Coronary artery (tissue), 2 donors: ENCODE measurements around the gene MED25.

Source experiments
- DNase-seq: peaks from one replicate; pipeline ENCODE4 v3.0.0-alpha.2; 2017; ENCODE audit warnings: low spot score
- H3K27ac ChIP-seq, 2 donors: fragments of 200-600 bp; sonication (generic); one replicate each; pipeline ENCODE4 v1.5.1; 2016 to 2019
- H3K4me3 ChIP-seq: fragments of 200-600 bp; sonication (generic); 2 replicates; pipeline ENCODE4 v1.5.1; 2016; ENCODE audit warnings: mild to moderate bottlenecking, moderate library complexity
- TF ChIP-seq, protein P1 (sequence below): fragments of 200-600 bp; sonication (generic); IDR thresholded peaks from one replicate; pipeline ENCODE4 v1.5.1; 2019; ENCODE audit warnings: antibody characterized with exemption

Gene MED25

DNA sequence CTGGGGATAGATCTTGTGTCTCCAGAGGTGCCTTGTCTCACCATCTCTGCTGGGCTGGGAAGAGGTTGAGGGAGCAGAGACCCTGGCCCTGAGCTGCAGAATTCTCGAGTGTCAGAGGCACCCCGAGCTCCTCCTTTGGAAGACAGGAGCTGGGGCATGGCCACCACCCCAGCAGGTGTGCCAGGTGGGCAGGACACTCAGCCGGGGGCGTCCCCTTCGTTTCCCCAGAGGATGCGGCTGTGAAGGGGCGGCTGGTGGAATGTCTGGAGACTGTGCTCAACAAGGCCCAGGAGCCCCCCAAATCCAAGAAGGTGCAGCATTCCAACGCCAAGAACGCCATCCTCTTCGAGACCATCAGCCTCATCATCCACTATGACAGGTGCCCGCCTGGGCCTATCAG, 19.5 kb upstream of the MED25 start:
- Histone ChIP-seq H3K27ac (no peak overlapping the region), H3K4me3 (no peak overlapping the region)
- no peak for DNase-seq
- TF ChIP-seq, protein P1, sequence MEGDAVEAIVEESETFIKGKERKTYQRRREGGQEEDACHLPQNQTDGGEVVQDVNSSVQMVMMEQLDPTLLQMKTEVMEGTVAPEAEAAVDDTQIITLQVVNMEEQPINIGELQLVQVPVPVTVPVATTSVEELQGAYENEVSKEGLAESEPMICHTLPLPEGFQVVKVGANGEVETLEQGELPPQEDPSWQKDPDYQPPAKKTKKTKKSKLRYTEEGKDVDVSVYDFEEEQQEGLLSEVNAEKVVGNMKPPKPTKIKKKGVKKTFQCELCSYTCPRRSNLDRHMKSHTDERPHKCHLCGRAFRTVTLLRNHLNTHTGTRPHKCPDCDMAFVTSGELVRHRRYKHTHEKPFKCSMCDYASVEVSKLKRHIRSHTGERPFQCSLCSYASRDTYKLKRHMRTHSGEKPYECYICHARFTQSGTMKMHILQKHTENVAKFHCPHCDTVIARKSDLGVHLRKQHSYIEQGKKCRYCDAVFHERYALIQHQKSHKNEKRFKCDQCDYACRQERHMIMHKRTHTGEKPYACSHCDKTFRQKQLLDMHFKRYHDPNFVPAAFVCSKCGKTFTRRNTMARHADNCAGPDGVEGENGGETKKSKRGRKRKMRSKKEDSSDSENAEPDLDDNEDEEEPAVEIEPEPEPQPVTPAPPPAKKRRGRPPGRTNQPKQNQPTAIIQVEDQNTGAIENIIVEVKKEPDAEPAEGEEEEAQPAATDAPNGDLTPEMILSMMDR, result no peak

DNA sequence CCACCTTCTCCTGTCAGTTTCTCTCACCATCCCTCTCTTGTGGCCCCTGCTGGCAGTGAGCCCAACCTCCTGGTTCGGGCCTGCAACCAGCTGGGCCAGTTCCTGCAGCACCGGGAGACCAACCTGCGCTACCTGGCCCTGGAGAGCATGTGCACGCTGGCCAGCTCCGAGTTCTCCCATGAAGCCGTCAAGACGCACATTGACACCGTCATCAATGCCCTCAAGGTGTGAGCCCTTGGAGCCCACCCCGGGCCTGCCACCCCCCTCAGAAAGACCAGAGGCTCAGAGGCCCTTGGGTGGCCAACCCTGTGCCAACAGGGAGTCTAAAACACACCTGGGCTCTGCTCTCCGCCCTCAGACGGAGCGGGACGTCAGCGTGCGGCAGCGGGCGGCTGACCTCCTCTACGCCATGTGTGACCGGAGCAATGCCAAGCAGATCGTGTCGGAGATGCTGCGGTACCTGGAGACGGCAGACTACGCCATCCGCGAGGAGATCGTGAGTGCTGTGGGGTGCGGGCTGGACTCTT, 18.8 kb upstream of the MED25 start:
- TF ChIP-seq, protein P1, result no peak
- no peak overlapping the region for H3K4me3 ChIP-seq
- no peak overlapping the region for H3K27ac ChIP-seq
- DNase-seq, result no peak

DNA sequence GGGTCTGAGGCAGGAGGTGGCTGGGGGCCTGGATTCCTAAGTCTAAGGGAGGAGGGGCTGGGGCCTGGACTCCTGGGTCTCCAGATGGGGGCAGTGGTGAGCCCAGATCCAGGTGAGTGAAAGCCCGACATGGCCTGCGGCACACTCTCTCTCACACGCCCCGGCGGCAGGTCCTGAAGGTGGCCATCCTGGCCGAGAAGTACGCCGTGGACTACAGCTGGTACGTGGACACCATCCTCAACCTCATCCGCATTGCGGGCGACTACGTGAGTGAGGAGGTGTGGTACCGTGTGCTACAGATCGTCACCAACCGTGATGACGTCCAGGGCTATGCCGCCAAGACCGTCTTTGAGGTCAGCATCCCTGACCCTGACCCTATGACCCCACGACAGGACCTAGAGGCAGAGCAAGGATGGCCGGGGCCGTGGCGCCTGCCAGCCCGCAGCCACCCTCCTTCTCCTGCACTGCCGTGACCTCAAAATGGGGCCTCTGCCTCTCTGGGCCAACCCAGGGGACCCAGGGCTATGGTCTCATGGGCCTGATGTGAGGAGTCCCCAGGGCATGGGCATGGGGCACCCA, 18.2 kb upstream of the MED25 start:
- Histone ChIP-seq H3K4me3 (no peak overlapping the region), H3K27ac (no peak overlapping the region)
- DNase-seq, result no peak
- TF ChIP-seq, protein P1, result no peak

DNA sequence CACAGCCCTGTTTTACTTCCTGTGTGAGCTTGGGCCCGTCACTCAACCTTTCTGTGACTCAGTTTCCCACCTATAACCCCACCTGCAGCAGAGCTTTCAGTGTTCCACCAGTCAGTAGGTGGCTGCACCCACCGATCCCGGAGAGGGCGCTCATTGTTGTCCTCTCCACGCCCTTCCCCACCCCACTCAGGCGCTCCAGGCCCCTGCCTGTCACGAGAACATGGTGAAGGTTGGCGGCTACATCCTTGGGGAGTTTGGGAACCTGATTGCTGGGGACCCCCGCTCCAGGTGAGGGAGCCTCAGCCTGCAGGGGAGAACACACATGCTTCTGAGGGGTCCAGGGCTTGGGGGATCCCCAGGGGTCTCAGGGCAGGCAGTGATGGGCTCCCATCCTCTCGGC, 17.3 kb upstream of the MED25 start:
- Histone ChIP-seq H3K4me3 (no peak overlapping the region), H3K27ac (no peak overlapping the region)
- DNase-seq, result no peak
- TF ChIP-seq, protein P1, result no peak

DNA sequence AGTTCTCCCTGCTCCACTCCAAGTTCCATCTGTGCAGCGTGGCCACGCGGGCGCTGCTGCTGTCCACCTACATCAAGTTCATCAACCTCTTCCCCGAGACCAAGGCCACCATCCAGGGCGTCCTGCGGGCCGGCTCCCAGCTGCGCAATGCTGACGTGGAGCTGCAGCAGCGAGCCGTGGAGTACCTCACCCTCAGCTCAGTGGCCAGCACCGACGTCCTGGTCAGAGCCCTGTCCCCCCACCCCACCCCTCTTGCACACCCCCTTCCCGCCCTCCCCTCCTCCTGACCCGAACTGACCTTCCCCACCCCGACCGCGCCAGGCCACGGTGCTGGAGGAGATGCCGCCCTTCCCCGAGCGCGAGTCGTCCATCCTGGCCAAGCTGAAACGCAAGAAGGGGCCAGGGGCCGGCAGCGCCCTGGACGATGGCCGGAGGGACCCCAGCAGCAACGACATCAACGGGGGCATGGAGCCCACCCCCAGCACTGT, 16.6 kb upstream of the MED25 start:
- no peak for DNase-seq
- Histone ChIP-seq H3K27ac (peak overlapping the region in 1 of 2 donors; percentile 71), H3K4me3 (peak overlapping the region; percentile 65)
- TF ChIP-seq, protein P1, result no peak

DNA sequence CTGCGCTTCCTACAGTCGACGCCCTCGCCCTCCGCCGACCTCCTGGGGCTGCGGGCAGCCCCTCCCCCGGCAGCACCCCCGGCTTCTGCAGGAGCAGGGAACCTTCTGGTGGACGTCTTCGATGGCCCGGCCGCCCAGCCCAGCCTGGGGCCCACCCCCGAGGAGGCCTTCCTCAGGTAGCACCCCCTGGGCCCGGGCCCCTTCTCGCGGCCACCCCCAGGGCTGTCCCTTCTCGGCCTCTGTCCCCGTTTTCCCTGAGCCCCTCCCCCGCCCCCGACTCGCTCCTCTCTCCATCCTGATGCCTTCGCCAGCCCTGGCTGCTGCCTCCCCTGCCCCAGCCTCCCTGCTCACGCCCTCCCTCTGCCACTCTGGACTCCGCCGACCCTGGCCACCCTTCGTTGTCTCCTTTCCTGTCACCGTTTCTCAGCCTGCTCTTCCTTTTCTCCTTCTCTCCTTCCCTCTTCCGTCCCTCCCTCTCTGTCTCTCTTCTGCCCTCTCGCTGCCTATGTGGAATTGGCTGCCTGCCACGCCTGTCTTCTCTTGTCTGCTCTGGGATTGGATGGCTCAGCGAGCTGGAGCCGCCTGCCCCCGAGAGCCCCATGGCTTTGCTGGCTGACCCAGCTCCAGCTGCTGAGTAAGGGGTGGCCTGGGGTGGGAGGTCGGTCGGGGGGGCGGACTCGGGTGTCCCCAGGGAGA, 16.0 kb upstream of the MED25 start:
- peak; percentile 93 for DNase-seq
- TF ChIP-seq, protein P1, result no peak
- Histone ChIP-seq H3K4me3 (peak overlapping the region; percentile 65), H3K27ac (peak overlapping the region in 1 of 2 donors; percentile 71)
